Esophagus mucosa (tissue), 1 donor: ENCODE measurements around the gene PRSS36. TPM values are rescaled to one million over a fixed set of nuclear protein-coding genes. Genes with fewer than 3 reads are reported as not detected.
"Not testable (repeated sequence)": the region's sequence is repeated elsewhere in the genome, so short reads cannot be mapped to it uniquely, and the experiment has no call there.

Experiments
- ATAC-seq: fragments of 200-7000 bp; cut with Tn5 transposase; one replicate; pipeline ENCODE4 v1.9.1; 2020
- total RNA-seq: library from RNA; stranded (reverse); gene quantifications from one replicate; pipeline ENCODE4 v1.2.4, GENCODE V29; 2023
- donor health status: DM: yes; HTN: yes; CAD: no.

PRSS36 gene
- total RNA-seq, 1 donor from 2014 or later: 1.5 TPM

DNA sequence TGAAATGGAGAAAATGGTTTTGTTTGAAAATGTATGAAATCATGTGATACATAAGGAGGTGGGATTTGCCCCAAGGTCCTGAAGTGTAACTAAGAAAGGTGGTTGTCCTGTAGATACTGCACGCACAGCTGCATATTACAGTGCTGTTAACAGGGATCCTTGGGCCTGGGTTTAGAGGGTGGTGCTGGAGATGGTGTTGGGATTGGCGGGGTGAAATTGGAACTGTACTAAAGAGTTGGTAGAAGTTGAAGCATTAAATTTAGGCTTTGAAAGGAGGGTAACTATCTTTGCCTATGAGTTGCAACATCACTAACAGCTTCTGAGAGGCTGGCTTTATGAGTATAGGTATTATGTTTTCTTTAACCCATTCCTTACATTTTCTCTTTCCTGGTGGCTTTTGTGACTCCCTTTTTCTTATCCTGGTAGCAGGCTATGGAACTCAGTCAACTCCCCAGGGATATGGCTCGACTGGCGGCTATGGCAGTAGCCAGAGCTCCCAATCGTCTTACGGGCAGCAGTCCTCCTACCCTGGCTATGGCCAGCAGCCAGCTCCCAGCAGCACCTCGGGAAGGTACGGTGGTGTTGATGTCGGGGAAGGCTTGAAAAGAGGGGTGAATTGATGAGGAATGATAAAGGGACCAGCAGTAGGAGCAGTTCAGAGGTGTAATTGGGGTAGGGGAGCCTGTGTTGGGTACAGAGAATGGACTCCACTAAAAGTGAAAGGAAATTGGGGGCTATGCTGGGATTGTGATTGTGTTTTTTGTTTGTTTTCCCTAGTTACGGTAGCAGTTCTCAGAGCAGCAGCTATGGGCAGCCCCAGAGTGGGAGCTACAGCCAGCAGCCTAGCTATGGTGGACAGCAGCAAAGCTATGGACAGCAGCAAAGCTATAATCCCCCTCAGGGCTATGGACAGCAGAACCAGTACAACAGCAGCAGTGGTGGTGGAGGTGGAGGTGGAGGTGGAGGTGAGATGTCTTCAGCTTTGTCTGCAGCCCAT lies 33.9 kb upstream of the PRSS36 start:
- no peak for ATAC-seq

DNA sequence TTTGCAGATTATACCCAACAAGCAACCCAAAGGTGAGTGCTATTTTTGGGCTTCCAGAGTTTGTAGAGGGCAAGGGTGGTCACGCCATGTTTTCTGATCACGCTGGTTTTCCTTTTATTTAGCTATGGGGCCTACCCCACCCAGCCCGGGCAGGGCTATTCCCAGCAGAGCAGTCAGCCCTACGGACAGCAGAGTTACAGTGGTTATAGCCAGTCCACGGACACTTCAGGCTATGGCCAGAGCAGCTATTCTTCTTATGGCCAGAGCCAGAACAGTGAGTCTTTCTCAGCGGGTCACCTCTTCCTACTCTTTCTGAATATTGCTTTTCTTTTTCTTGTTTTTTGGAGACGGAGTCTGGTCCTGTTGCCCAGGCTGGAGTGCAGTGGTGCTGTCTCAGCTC lies 32.5 kb upstream of the PRSS36 start:
- no peak for ATAC-seq

DNA sequence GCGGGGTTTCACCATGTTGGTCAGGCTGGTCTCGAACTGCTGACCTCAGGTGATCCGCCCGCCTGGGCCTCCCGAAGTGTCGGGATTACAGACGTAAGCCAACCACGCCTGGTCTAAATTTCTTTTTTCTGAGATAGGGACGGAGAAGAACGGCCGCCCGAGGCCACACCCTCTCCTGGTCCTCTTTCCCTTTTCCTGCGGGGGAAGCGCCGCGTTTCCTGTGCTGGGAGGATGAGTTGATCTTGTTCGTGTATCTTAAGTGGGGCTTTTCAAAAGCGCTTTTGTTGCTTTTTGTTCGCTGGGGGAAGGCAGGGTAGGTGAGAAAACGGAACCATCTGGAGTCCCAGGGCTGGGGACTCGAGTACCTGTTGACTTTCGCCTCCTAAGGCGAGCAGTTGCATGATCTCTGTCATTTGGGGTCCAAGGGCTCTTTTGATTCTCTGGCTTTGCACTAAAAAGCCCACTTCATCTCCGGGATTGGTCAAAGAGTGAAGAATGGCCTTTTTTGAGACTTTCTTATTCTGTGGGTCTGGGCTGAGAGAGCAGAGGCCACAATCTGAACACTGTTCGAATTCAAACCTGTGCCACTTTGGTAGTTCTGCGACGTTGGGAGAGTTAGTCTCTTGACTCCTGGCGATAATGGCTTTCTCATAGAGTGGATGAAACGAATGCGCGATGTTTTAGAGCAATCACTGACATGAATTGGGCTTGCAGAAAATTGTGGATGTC lies 31.4 kb upstream of the PRSS36 start:
- no peak for ATAC-seq

DNA sequence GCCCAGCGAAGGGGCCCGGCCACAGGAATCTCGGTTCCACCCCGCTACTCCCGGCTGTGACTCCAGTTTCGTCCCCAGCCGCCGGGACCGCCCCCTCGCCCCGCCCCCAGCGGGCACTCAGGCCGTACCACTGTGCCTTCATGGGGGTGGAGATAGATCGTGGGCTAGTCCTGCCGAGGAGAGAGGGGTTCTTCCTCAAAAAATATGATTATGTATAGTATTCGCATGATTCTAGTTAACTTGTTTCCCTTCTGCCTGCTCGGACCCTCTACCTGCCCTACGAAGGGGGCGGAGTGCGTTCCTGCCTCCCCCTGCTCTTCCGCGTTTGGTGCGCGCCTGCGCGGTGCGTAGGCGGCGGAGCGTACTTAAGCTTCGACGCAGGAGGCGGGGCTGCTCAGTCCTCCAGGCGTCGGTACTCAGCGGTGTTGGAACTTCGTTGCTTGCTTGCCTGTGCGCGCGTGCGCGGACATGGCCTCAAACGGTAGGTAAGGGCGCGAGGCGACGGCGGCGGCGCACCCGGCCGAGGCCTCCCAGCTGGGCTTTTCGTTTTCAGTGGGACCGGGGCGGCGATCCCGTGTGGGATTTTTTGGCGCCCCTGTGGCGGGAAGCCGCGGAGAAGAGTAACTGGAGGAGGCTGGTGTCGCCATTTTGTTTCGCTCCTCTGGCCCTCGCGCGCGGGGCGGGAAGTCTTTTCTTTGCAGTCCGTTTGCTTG lies 30.0 kb upstream of the PRSS36 start, which contains the start of gene FUS:
Gene FUS, plus strand, starts transcription at position 393 of the 713 bp plus-strand sequence. Its CDS starts 76 bp downstream, at position 469.
- peak; percentile 89 for ATAC-seq

DNA sequence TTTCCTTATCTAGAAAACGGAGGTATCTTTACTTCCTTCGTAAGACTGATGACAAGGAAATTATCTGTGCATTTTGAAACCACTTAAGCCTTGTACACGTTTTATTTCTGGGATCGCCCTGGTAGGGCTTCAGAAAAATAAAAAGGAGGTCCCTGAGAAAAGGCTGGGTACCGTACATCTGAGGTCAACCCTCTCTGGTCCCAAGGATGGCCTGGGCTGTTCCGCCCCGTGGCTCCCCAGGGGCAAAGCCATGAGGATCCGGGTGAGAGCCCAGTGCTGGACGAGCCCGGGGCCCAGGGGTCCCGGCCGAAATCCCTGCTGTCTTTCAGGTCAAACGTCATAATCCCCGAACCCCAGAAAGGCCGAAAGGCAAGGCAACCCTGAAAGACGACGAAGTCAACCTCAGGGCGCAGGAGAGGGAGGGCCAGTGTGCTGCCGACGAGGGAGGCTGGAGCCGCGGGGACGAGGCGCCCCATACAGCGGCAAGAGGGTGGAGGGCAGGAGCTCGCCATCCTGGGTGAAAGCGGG lies 29.4 kb upstream of the PRSS36 start:
- ATAC-seq: peak; percentile 3

DNA sequence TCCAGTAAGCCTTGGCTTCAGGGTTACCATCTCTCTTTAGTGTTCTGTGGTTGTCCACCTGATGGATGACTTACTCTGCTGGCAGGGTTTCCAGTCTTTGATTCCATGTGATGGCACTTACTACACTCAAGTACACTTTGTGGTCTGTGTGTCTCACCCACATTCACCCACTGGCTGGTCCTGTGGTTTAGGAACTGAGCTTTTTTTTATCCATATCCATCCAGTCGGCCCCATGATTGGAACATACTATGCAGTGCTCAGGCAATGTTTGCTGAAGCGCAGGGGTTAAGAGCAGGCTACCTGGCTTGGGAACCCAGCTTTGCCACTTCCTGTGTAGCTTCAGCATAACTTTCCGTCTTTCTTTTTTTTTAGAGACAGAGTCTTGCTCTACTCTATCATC lies 27.3 kb upstream of the PRSS36 start:
- ATAC-seq: no peak

DNA sequence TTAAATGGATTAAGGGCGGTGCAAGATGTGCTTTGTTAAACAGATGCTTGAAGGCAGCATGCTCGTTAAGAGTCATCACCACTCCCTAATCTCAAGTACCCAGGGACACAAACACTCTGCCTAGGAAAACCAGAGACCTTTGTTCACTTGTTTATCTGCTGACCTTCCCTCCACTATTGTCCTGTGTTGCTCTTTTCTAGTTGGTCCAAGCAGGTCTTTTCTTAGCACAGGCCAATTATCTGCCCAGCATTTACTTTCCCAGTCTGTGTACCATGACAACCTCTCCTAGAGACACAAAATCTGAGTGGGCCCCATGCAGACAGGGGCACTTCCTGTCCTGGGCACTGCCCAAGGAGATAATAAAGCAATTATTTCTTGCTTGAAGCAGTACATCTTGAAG lies 20.2 kb upstream of the PRSS36 start:
- ATAC-seq: not testable (repeated sequence)

DNA sequence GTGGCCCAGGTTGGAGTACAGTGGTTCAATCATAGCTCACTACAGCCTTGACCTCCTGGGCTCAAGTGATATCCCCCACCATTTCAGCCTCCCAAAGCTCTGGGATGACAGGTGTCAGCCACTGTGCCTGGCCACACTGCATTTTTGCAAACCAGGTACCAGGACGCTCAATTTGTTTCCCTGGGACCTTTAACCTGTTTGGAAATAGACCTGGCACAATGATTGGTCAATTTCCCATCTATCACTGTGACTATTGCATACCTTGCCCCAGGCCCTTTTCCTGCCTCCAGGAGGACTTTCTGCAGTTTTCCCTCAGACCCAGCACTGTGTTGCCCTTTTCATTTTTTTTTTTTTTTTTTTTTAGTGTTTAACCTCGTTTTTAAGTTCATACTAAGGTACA lies 19.0 kb upstream of the PRSS36 start:
- ATAC-seq: no peak

DNA sequence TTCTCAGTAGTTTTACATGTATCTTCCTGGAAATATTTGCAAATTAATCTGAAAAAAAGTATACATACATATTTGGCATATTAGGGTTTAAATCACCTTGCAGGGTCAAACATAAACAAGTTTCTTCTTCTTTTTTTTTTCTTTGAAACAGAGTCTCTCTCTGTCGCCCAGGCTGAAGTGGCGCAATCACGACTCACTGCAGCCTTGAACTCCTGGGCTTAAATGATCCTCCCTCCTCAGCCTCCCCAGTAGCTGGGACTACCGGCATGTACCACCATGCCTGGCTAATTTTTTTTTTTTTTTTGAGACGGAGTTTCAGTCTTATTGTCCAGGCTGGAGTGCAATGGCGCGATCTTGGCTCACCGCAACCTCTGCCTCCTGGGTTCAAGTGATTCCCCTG lies 17.4 kb upstream of the PRSS36 start:
- no peak for ATAC-seq

DNA sequence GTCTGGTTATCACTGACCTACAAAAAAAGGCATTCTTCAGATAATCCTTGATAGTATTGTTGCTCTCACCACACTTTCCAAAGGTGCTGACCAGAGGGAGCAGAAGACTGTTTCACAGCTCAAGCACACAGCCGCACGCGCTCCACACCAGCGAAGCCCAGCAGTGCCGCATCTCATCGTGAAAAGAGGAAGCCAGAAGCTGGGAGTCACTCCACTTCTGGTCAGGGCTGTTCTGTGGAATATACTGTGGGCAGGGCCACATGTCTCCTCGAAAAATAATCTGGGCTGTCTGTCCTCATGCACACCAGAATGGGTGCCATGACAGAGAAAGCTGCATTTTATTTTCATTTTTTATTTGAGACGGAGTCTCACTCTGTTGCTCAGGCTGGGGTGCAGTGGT lies 7.3 kb upstream of the PRSS36 start:
- ATAC-seq: peak; percentile 53

DNA sequence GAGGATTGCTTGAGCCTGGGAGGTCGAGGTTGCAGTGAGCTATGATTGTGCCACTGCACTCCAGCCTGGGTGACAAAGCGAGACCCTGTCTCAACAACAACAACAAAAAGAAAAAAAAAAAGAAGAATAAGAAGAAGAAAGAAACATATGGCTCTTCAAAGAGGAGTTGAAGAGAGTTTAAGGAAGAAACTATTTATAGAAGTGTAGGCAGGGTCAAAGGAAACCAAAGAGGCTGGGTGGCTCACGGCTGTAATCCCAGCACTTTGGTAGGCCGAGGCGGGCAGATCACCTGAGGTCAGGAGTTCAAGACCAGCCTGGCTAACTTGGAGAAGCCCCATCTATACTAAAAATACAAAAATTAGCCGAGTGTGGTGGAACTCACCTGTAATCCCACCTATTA lies 1.1 kb upstream of the PRSS36 start:
- ATAC-seq: not testable (repeated sequence)

DNA sequence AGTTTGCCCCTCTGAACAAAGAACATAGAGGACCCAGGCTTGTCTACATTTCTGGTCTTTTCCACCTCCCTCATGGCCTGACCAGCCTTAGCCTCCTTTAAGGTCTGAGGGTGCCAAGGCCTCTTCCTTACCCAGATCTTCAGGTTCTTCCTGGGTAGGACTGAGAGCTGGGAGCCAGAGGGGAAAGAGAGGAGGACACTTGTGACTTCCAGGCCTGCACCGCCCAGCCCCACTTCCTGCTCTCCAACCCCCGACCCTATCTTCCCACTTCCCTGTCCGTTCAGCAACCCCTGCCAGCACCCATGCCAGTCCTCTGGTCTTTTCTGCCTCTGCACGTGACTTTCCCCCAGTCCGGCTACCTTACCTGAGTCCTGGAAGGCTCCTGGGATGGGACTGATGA lies 534 bp downstream of the PRSS36 start:
- ATAC-seq: no peak

DNA sequence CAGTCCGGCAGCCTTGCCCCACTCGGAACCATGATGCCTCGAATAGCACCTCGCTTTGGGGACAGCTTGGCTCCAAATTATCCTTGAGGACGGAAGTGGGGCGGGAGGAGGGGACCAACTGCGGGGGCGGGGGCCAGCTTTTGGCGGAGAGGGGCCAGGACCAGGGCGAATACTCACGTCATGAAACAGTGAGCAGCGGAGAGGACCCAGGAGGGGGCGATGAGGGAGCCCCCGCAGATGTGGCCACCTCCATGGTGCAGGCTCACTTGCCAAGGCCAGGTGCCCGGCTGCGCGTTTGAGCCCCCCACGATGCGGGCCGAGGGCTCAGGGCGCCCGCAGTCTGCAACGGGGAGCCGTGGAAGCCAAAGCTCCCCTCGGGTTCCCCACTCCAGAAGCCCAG lies 970 bp downstream of the PRSS36 start:
- no peak for ATAC-seq

DNA sequence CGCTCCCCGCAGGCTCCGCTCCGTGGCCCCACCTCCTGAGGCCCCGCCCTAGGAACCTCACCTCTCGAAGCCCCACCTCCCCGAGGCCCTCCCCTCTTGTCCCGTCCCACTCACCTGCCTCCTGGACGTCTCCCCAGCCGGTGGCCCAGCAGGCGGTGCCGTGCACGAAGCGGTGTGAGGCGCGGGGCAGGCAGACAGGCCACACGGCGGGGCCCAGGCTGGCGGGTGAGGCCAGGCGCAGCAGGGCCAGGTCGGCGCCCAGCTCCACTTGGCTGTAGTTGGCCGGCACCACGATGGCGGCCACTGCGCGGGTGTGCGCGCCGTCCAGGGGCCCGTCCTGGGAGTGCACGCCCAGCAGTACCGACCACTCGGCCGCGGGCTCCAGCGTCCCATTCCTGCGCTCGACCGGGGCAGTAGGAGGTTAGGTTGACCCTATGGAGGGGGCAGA lies 1.6 kb downstream of the PRSS36 start:
- peak; percentile 81 for ATAC-seq

DNA sequence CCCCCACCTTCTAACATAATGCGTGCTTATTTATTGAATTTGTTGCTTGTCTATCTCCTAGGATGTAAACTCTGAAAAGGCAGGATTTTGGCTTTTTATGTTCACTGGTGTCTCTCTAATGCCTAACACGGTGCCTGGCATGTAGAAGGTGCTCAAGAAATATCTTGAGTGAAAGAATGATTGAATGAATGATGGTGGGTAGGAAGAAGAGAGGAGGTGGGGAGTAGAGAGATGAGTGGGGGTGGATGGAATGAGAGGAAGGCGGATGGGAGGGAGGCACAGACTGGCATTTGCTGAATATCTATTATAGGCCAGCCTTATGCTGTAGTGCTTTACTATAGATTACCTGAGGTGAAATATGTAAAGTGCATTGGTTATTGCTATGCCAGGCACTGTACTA lies 2.3 kb downstream of the PRSS36 start:
- no peak for ATAC-seq

DNA sequence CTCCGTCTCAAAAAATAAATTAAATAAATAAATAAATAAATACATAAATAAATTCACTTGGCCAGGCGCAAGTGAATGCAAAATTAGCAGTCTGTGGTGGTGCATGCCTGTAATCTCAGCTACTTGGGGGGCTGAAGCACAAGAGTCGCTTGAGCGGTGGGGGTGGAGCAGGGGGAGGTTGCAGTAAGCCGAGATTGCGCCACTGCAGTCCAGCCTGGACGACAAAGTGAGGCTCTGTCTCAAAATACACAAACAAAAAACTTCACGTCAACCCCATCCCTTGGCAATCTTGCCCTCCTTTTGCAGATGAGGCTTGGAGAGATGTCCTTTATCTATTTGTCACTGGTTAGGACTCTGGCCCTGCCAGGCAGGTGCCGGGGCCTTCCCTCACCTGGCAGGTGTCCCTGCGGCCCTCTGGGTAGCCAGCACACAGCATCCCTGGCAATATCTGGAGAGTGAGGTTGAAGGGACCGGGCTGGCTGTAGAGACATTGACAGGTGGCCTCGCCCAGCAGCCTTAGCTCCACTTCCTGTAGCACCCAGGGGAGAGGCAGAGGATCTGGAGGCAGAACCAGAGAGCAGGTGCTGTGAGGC lies 4.4 kb downstream of the PRSS36 start:
- ATAC-seq: no peak

DNA sequence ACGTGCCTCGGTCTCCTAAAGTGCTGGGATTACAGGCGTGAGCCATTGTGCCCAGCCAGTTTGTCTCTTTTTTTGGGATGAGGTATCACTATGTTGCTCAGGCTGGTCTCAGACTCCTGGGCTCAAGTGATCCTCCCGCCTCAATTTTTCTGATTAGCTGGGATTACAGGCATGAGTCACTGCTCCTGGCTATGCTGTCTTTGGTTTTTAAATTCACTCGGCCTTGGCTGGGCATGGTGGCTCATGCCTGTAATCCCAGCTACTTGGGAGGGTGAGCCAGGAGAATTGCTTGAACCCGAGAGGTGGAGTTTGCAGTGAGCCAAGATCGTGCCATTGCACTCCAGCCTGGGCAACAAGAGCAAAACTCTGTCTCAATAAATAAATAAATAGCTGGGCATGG lies 5.4 kb downstream of the PRSS36 start:
- not testable (repeated sequence) for ATAC-seq

DNA sequence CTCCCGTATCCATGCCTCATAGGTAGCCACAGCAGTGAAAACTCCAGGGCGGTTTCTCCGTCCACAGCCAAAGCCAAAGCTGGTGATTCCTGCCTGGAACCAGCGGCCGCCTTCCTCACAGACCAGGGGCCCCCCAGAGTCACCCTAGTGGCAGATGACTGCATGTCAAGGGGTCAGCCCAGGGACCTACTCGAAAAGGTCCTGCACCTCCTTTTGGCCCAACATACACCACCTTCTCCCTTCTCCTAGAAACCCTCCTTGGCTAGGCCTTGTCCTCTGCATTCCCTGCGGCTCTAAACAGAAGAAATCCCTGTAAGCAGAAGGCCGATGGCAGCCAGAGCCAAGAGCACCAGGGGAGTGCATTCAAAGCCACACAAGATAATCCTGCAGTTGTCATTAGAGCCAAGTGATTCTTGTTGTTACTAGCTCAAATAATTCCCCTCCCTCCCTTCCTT lies 6.1 kb downstream of the PRSS36 start:
- no peak for ATAC-seq

DNA sequence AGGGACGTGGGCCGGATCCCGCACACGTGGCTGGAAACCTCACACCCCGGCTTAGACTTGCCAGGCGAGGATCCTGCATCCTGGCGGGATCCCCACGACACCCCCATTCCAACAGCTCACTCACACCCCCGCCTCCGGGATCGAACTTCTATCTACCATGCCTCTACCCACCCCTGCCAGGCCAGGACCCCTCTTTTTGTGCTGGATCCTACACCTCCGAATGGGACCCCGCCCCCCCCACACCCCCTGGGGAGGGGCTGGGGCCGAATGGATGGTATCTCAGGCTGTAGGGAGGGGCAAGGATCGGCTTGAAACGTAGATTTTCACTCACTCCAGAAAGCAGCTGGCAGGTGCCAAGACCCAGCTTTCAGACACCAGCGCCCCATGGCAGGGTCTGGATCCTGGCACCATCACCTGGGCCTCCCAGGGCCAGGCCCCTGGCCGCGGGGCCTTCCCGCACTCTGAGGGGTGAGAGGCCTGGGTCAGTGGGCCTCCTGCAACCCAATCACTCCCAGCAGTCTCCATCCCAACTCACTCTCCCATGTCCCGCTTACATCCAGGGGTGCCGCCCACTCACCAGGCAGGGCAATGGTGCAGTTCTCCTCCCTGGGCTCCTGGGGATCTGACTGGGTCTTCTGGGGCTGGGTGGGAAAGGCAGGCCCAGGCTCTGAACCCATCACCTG lies 6.7 kb downstream of the PRSS36 start:
- ATAC-seq: no peak

DNA sequence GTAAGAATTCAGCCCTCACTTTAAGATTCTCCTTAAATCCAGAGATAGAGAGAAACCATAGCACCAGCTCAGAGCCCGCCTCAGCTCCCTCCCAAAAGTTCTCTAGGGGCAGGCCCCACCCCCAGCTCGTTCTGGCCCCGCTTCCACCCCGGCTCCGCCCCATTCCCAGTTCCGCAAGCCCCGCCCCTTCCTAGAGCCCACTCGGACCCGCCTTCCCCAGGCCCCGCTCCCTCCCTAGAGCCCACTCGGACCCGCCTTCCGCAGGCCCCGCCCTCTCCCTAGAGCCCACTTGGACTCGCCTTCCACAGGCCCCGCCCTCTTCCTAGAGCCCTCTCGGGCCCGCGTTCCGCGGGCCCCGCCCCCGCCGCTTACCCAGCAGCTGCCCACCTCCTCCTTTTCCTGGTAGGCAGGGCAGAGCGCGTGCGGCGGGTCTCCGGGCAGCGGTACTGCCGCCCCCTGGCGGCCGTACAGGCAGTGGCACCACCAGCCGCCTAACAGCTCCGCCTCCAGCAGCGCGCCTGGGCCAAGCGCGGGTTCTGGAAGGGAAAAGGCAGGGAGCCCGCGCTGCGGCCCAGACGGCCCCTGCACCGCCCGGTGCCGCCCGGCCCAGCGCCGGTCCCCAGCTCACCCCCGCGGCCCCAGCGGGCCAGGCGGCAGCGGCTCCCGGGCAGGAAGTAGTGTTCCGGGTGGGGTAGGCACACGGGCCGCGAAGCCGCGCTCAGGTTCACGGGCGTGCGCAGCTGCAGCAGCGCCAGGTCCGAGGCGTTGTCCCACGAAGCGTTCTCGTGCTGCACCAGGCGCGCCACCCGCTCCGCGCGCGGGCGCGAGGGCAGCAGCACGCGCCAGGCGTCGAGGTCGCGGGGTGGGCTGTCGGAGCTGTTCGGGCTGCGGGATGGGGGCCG lies 7.5 kb downstream of the PRSS36 start:
- ATAC-seq: peak; percentile 93
